Smooth muscle cell of the brain vasculature (primary cell): ENCODE measurements around the gene TOLLIP.
"Not testable (repeated sequence)": the region's sequence is repeated elsewhere in the genome, so short reads cannot be mapped to it uniquely, and the experiment has no call there.

Source experiments
- DNase-seq: peaks from one replicate; pipeline ENCODE4 v3.0.0-alpha.2; 2012; ENCODE audit warnings: low read depth, low spot score

TOLLIP gene

GRCh38 chr11:1309498-1310317 lies at the start of gene TOLLIP:
TSS of gene TOLLIP (minus strand) at chr11:1309632. CDS start at chr11:1309498, 134 bp downstream.
- peak; percentile 77 for DNase-seq

- not testable (repeated sequence) for DNase-seq
Observed at GRCh38 chr11:1358931-1359330, 49.5 kb upstream of the TOLLIP start.

DNA sequence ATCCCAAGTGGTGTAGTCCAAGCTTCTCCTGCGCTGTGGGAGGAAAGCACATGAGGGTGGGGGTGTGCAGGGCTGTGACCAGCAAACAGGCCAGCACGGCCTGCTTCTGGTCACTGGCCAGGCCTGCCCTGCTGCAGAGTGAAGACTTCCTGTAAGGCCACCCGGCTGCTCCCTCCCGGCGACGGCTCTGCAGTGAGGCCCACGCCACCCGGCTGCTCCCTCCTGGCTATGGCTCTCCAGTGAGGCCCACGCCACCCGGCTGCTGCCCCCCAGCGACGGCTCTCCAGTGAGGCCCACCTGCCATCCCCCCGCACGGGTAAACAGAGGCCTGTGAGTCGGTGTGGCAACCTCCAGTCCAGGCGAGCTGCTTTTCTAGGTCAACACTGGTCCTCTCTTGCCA lies 48.9 kb upstream of the TOLLIP start:
- no peak for DNase-seq

- no peak for DNase-seq
Observed at GRCh38 chr11:1356478-1356960, 47.1 kb upstream of the TOLLIP start.

DNA sequence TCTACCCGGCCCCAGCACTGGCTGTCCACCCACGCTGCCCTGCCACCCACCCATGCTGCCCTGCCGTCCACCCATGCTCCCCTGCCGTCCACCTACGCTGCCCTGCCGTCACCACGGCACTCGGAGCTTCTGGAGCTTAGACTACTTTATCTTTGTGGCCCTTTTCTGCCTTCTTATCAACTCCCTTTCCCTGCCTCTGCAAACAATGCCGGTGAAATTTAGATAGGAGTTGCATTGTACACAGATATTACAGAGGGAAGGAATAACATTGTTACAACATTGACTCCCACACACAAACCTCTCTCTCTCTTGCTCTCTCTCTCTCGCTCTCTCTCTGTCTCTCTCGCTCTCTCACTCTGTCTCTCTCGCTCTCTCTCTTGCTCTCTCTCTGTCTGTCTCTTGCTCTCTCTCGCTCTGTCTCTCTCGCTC lies 46.6 kb upstream of the TOLLIP start:
- no peak for DNase-seq

GRCh38 chr11:1354125-1354938 lies 44.9 kb upstream of the TOLLIP start:
- DNase-seq = no peak

DNA sequence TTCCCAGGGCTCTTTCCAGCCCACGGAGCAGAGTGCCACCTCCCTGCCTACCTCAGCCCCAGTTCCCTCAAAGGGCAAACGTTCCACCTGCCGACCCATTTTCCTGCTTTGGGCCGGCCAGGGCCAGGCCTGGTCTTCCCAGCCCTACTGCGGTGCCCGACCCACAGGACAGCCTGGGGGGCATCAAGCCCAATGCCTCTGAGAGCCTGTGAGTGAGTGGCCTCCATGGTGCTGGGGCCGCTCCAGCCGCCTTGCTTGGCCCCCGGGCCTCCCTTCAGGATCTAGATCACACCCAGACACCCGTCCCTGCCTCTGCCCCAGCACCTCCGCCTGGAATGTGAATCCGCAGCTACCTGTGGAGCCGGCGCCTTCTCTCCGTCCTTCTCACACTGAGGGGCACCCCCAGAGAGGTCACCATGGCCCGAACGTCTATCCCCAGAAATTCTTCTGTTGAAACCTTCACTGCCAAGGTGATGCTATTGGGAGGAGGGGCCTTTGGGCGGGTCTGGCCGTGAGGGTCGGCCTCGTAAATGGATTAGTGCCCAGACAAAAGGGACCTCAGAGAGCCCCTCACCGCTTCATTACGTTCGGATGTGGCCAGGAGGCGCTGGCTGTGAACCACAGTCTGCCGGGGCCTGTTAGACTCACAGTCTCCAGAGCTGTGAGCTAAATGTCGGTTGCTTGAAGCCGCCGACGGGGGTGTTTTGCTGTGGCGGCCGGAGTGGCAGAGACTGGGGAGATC lies 44.1 kb upstream of the TOLLIP start:
- no peak for DNase-seq

- no peak for DNase-seq
Observed at GRCh38 chr11:1352696-1353382, 43.4 kb upstream of the TOLLIP start.

- no peak for DNase-seq
Observed at GRCh38 chr11:1351278-1351937, 42.0 kb upstream of the TOLLIP start.

GRCh38 chr11:1350086-1350725 lies 40.8 kb upstream of the TOLLIP start:
- DNase-seq = no peak

DNA sequence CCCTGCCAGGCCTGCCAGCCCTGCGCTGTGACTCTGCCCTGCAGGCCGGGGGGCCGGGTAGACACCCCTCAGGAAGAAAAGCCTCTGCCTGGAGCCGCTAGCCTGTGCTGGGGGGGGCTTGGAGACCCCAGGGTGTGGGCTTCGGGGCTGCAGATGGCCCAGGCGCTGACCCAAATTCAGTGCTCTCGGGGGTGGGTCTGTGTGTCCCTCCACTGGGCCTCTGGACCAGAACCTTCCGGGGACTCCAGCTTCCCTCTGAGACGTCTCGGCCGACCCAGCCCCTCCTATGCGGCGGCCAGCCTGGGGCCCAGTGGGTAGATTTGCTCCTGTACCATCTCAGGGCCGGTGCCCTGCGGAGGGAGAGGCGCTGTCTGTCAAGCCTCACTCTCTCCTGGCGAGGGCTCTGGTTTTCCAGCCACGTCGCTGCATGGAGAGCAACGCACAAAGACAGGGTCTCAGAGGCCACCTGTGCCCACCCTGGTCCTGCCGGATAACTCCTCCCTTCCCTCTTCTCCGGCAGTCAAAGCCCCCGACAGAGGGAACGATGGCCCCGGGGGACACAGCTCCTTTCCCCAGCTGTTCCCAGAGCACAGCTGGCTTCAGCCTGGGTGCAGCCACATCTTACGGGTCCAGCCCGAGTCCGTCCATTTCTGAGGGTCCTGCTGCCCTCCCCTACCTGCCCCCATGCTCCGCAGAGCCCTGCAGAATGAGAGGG lies 40.1 kb upstream of the TOLLIP start:
- DNase-seq = no peak

- no peak for DNase-seq
Observed at GRCh38 chr11:1348796-1349326, 39.4 kb upstream of the TOLLIP start.

- no peak for DNase-seq
Observed at GRCh38 chr11:1348146-1348795, 38.8 kb upstream of the TOLLIP start.

DNA sequence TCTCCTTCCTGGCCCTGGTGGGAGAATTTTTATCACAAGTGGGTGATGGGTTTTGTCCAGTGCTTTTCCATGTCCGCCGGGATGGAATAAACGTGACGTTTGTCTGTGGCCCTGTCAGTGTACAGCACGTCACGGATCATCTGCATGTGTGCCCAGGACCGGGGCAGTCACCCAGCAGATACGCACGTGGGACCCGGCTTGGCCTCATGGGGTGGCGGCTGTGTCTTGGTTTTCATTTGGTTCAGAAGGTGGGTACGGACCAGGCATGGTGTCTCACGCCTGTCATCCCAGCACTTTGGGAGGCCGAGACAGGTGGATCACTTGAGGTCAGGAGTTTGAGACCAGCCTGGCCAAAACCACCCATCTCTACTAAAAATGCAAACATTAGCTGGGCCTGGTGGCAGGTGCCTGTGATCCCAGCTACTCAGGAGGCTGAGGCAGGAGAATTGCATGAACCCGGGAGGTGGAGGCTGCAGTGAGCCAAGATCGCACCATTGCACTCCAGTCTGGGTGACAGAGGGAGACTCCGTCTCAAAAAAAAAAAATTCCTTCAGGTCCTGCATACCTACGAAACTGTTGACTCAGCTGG lies 38.1 kb upstream of the TOLLIP start:
- DNase-seq = not testable (repeated sequence)

DNA sequence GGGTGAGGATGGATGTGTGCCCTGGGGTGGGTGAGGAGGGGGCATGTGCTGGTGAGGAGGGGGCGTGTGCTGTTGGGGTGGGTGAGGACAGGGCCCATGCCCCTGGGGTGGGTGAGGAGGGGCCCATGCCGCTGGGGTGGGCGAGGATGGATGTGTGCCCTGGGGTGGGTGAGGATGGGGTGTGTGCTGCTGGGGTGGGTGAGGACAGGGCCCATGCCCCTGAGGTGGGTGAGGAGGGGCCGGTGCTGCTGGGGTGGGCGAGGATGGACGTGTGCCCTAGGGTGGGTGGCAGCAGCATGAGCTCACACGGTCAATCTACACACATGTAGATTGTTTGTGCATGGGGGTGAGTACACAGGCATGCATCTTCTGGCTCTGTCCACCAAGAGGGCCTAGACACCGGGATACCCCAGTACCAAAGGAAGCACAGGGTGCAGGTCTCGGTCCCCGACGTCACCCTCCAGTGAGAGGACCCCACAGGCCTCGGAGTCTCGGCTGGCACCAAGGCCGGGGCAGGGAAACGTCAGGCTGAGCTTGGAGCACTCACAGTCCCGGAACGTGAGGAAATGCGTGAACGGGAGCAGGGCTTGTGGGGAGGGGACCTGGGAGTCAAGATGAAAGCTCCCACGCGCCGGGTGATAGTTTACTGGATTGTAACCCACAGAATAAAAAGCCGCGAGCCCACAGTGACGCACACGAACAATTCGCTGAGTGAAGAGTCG lies 37.4 kb upstream of the TOLLIP start:
- no peak for DNase-seq

GRCh38 chr11:1345737-1346513 lies 36.5 kb upstream of the TOLLIP start:
- DNase-seq = no peak

- no peak for DNase-seq
Observed at GRCh38 chr11:1344056-1344635, 34.7 kb upstream of the TOLLIP start.
